NB4 (cell line): ENCODE results near the gene TBL1Y.

Experiments
- DNase-seq: peaks from one replicate; pipeline ENCODE4 v3.0.0; 2010; ENCODE audit warnings: low read depth
- H3K4me3 ChIP-seq: one replicate; pipeline ENCODE4 v1.5.1; 2011; ENCODE audit warnings: mild to moderate bottlenecking, low read depth, low read length, moderate library complexity
- MAX ChIP-seq: IDR thresholded peaks from 2 replicates; pipeline ENCODE4 v1.6.1; 2011; ENCODE audit warnings: low read depth, low read length
- MYC ChIP-seq: IDR thresholded peaks from 2 replicates; pipeline ENCODE4 v1.6.1; 2011; ENCODE audit warnings: low read depth, low read length
- POLR2A ChIP-seq: IDR thresholded peaks from 2 replicates; pipeline ENCODE4 v1.6.1; 2011; ENCODE audit warnings: mild to moderate bottlenecking; ENCODE audit not compliant: insufficient read length; ENCODE audit errors: extremely low read depth
- TF ChIP-seq, protein P1 (sequence below): IDR thresholded peaks from one replicate; pipeline ENCODE4 v1.5.1; 2012; ENCODE audit warnings: low read depth, low read length

The TBL1Y gene

GRCh38 chrY:6964732-6965131 is 54.2 kb downstream of the TBL1Y start:
- TF ChIP-seq MYC, result no peak
- no peak for TF ChIP-seq MAX
- H3K4me3 ChIP-seq, result no peak overlapping the region
- DNase-seq, result no peak

GRCh38 chrY:6966521-6966920 is 56.0 kb downstream of the TBL1Y start:
- H3K4me3 ChIP-seq, result no peak overlapping the region
- no peak for DNase-seq
- TF ChIP-seq, protein P1, sequence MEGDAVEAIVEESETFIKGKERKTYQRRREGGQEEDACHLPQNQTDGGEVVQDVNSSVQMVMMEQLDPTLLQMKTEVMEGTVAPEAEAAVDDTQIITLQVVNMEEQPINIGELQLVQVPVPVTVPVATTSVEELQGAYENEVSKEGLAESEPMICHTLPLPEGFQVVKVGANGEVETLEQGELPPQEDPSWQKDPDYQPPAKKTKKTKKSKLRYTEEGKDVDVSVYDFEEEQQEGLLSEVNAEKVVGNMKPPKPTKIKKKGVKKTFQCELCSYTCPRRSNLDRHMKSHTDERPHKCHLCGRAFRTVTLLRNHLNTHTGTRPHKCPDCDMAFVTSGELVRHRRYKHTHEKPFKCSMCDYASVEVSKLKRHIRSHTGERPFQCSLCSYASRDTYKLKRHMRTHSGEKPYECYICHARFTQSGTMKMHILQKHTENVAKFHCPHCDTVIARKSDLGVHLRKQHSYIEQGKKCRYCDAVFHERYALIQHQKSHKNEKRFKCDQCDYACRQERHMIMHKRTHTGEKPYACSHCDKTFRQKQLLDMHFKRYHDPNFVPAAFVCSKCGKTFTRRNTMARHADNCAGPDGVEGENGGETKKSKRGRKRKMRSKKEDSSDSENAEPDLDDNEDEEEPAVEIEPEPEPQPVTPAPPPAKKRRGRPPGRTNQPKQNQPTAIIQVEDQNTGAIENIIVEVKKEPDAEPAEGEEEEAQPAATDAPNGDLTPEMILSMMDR, result no peak
- TF ChIP-seq POLR2A (no peak), MAX (no peak), MYC (no peak)

DNA sequence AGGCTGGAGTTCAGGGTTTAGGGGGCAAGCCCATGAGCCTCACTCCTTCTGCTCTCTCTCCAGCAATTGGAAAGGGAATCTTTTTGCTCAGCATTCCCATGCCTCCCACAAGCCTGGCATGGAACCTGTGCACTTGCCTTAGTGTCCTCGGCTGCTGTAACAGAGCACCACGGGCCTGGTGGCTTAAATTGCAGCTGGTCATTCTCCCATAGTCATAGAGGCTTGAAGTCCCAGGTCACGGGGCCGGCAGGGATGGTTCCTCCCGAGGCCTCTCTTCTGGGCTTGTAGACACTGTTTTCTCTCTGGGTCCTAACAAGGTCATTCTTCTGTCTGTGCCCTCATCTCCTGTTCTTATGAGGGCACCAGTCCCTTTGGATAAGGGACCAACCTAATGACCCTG is 57.2 kb downstream of the TBL1Y start:
- TF ChIP-seq POLR2A (no peak), MAX (no peak), MYC (no peak)
- DNase-seq, result no peak
- H3K4me3 ChIP-seq, result no peak overlapping the region

GRCh38 chrY:6968191-6968590 is 57.7 kb downstream of the TBL1Y start:
- H3K4me3 ChIP-seq, result no peak overlapping the region
- TF ChIP-seq, protein P1, result no peak
- TF ChIP-seq POLR2A (no peak), MAX (no peak), MYC (no peak)
- DNase-seq, result no peak

DNA sequence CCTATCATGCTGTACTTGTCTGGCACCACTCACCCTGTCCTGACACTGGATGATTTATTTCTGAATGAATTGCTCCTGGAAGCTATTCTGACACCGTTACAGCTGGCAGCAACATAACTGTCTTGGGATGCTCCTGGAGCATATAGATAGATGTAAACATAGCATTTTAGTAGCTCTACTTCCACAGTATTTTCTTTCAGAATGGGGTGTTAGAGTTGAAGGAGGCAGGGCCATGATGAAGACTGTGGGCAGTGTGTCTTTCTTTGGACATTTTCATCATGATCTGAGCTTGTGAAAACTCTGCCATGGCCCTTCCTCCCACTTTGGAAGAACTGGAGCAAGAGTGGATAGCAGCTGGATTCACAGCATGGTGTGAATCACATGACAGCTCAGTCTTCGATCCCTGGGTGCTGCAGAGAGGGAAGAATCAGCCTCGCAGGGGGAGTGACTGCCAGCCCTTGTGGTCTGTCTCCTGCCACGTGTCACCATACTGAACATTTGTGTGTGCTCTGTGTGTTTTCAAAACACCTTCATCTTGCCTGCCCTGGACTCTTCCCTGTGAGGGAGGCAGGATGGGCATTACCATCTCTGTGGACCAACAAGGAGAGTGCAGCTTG is 61.9 kb downstream of the TBL1Y start:
- TF ChIP-seq MYC (no peak), MAX (no peak), POLR2A (no peak)
- TF ChIP-seq, protein P1, result no peak
- DNase-seq, result no peak
- no peak overlapping the region for H3K4me3 ChIP-seq

DNA sequence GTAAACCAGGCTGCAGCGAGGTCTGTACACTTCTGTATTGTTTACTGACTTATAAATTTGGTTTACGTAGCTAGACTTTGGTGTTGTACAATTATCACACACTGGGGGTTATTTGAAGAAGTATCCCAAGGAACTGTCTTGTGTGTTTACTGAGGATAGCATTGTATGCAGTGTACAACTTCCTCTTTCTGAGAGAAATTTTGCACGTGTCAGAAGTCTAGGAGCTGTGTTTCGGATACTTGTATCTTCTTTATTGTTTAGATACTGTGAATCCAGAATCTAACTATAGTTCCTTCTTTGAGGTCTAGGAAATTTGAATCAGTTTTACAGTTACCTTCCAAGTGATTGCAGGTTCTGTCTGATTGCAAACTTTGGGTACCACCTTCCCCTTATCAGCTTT is 64.5 kb downstream of the TBL1Y start:
- DNase-seq, result no peak
- TF ChIP-seq POLR2A (no peak), MAX (no peak), MYC (no peak)
- TF ChIP-seq, protein P1, result no peak

More for the DNA sequence above, 64.5 kb downstream of the TBL1Y start:
- no peak overlapping the region for H3K4me3 ChIP-seq
